Smooth muscle cell (in vitro differentiated cells): ENCODE data around the gene GPRIN2. TPM values are rescaled to one million over a fixed set of nuclear protein-coding genes. Genes with fewer than 3 reads are reported as not detected.

Experiments
- DNase-seq: peaks from one replicate; lab custom pipeline; 2025; ENCODE audit not compliant: unreplicated experiment; lab: John Stamatoyannopoulos, UW
- H2AFZ ChIP-seq: fragments of 200-600 bp; sonication (generic); 2 replicates; pipeline ENCODE4 v1.6.0; 2016; ENCODE audit warnings: antibody characterized with exemption, low read depth, mild to moderate bottlenecking
- H3F3A ChIP-seq: fragments of 200-600 bp; sonication (generic); 2 replicates; pipeline ENCODE4 v1.6.0; 2017; ENCODE audit warnings: antibody characterized with exemption, low read depth
- H3K27ac ChIP-seq: fragments of 200-600 bp; sonication (generic); 2 replicates; pipeline ENCODE4 v1.5.1; 2016; ENCODE audit warnings: low read depth, mild to moderate bottlenecking
- H3K27me3 ChIP-seq: fragments of 200-600 bp; sonication (generic); 2 replicates; pipeline ENCODE4 v1.6.1; 2016; ENCODE audit warnings: low read depth, mild to moderate bottlenecking
- H3K36me3 ChIP-seq: fragments of 200-600 bp; sonication (generic); 2 replicates; pipeline ENCODE4 v1.5.1; 2016; ENCODE audit warnings: low read depth
- H3K4me1 ChIP-seq: fragments of 200-600 bp; sonication (generic); 2 replicates; pipeline ENCODE4 v1.5.1; 2016; ENCODE audit warnings: low read depth
- H3K4me2 ChIP-seq: fragments of 200-600 bp; sonication (generic); 2 replicates; pipeline ENCODE4 v1.6.0; 2016; ENCODE audit warnings: mild to moderate bottlenecking
- H3K4me3 ChIP-seq: fragments of 200-600 bp; sonication (generic); 2 replicates; pipeline ENCODE4 v1.5.1; 2016; ENCODE audit warnings: mild to moderate bottlenecking
- H3K79me2 ChIP-seq: fragments of 200-600 bp; sonication (generic); 2 replicates; pipeline ENCODE4 v1.6.0; 2016; ENCODE audit warnings: low read depth, mild to moderate bottlenecking
- H3K9ac ChIP-seq: fragments of 200-600 bp; sonication (generic); 2 replicates; pipeline ENCODE4 v1.6.0; 2016; ENCODE audit warnings: low read depth
- H3K9me3 ChIP-seq: fragments of 200-600 bp; sonication (generic); replicated peaks from 2 replicates; pipeline ENCODE4 v1.5.1; 2016; ENCODE audit warnings: low read depth
- H4K20me1 ChIP-seq: fragments of 200-600 bp; sonication (generic); 2 replicates; pipeline ENCODE4 v1.6.0; 2016; ENCODE audit warnings: low read depth
- CTCF ChIP-seq: fragments of 200-600 bp; sonication (generic); IDR thresholded peaks from 2 replicates; pipeline ENCODE4 v1.5.1; 2017; ENCODE audit warnings: borderline replicate concordance, mild to moderate bottlenecking, antibody characterized with exemption; ENCODE audit not compliant: insufficient read depth, poor library complexity, severe bottlenecking
- WGBS: methylation state at CpG from one replicate; pipeline ENCODE4 v1.1.7; 2016; ENCODE audit warnings: low lambda C conversion rate; 5-methylcytosine and 5-hydroxymethylcytosine counted together
- polyA plus RNA-seq: library from polyadenylated mRNA; unstranded; fragments of >200 nt; fragmentation: Nextera tagmentation; extraction: Ambion mirVana; gene quantifications from 2 replicates; pipeline ENCODE4 v1.2.1, GENCODE V29; 2016
- total RNA-seq: library from RNA; depleted of rRNA; stranded (reverse); fragments of >200 nt; gene quantifications from 2 replicates; pipeline ENCODE4 v1.2.3, GENCODE V29; 2014

Gene GPRIN2
- total and polyA plus RNA-seq, 2 experiments from 2014 or later, result 0.54 TPM; not detected in 1

GRCh38 chr10:46558392-46559185 is 2.1 kb upstream of the GPRIN2 start:
- WGBS, result 90% methylated on average over 9 of the region's 9 CpGs
- Histone ChIP-seq H3K27ac (no peak overlapping the region), H3K36me3 (no peaks in the 10 kb centered on the region), H3K4me3 (no peak overlapping the region), H3F3A (no peaks in the 10 kb centered on the region), H3K27me3 (peaks cover 73% of the 10 kb centered on the region), H3K4me2 (no peak overlapping the region), H4K20me1 (no peaks in the 10 kb centered on the region), H3K4me1 (peaks cover 8% of the 10 kb centered on the region), H3K9me3 (no peaks in the 10 kb centered on the region), H2AFZ (no peak overlapping the region), H3K9ac (no peak overlapping the region), H3K79me2 (no peaks in the 10 kb centered on the region)
- TF ChIP-seq CTCF, result no peak
- DNase-seq, result no peak

GRCh38 chr10:46558122-46558391 is 1.6 kb upstream of the GPRIN2 start:
- H3K4me1 ChIP-seq, result peaks cover 8% of the 10 kb centered on the region
- no peaks in the 10 kb centered on the region for H3F3A ChIP-seq
- H4K20me1 ChIP-seq, result no peaks in the 10 kb centered on the region
- H3K27me3 ChIP-seq, result peaks cover 73% of the 10 kb centered on the region
- no peaks in the 10 kb centered on the region for H3K9me3 ChIP-seq
- H3K79me2 ChIP-seq, result no peaks in the 10 kb centered on the region
- 55% methylated on average over 1 of the region's 1 CpG for WGBS
- no peak overlapping the region for H3K4me2 ChIP-seq
- DNase-seq, result no peak
- no peak overlapping the region for H3K27ac ChIP-seq
- H2AFZ ChIP-seq, result no peak overlapping the region
- no peak overlapping the region for H3K9ac ChIP-seq
- H3K4me3 ChIP-seq, result no peak overlapping the region
- no peak for TF ChIP-seq CTCF
- no peaks in the 10 kb centered on the region for H3K36me3 ChIP-seq

GRCh38 chr10:46557319-46558121 is 1.1 kb upstream of the GPRIN2 start:
- TF ChIP-seq CTCF, result no peak
- no peaks in the 10 kb centered on the region for H4K20me1 ChIP-seq
- H3K4me1 ChIP-seq, result peaks cover 8% of the 10 kb centered on the region
- no peak overlapping the region for H3K9ac ChIP-seq
- peak overlapping the region; percentile 63 for H3K4me3 ChIP-seq
- WGBS, result 91% methylated on average over 33 of the region's 33 CpGs
- H2AFZ ChIP-seq, result no peak overlapping the region
- H3K27me3 ChIP-seq, result peaks cover 73% of the 10 kb centered on the region
- no peak overlapping the region for H3K27ac ChIP-seq
- no peaks in the 10 kb centered on the region for H3K36me3 ChIP-seq
- no peaks in the 10 kb centered on the region for H3F3A ChIP-seq
- H3K4me2 ChIP-seq, result no peak overlapping the region
- DNase-seq, result no peak
- no peaks in the 10 kb centered on the region for H3K79me2 ChIP-seq
- no peaks in the 10 kb centered on the region for H3K9me3 ChIP-seq
